Skin of body (tissue), 2 donors: ENCODE results near the gene CDT1. TPM values are rescaled to one million over a fixed set of nuclear protein-coding genes. Genes with fewer than 3 reads are reported as not detected.
A peak's percentile ranks its signal among the peaks of the same experiment; 100 is the strongest.

Source experiments
- DNase-seq: peaks from one replicate; lab custom pipeline; 2025; lab: John Stamatoyannopoulos, UW
- total RNA-seq: library from RNA; depleted of rRNA; stranded (reverse); fragments of >200 nt; gene quantifications from one replicate; pipeline ENCODE4 v1.2.3, GENCODE V29; 2014

The CDT1 gene
- 7.9 TPM for total RNA-seq

DNA sequence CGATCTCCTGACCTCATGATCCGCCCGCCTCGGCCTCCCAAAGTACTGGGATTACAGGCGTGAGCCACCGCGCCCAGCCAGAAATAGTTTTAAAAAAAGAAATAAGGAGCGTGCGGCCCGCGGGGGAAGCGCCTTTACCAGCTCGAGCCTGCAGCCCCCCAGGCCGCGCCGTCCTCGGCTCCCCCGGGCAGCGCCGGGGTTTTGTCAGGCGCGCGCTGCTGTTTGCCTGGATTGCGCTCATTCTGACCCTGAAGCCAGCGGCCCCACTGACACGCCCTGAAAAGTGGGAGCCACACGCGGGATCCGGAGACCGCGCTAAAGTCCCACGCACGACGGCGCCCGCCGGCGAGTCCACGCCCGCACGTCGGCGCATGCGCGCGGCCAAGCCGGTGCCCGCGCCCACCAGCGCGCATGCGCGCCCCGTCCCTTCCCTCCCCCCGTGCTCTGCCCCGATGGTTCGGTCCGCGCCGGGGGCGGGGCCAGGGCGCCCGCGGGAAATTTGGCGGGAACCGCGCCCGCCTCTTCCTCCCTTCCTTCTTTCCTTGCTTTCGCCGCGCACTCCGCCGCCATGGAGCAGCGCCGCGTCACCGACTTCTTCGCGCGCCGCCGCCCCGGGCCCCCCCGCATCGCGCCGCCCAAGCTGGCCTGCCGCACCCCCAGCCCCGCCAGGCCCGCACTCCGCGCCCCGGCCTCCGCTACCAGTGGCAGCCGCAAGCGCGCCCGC lies at the start of gene CDT1:
TSS of gene CDT1 (plus strand) at position 526 of the 724 bp plus-strand sequence. CDS start at position 569, 43 bp downstream.
- DNase-seq, result peak; percentile 84

DNA sequence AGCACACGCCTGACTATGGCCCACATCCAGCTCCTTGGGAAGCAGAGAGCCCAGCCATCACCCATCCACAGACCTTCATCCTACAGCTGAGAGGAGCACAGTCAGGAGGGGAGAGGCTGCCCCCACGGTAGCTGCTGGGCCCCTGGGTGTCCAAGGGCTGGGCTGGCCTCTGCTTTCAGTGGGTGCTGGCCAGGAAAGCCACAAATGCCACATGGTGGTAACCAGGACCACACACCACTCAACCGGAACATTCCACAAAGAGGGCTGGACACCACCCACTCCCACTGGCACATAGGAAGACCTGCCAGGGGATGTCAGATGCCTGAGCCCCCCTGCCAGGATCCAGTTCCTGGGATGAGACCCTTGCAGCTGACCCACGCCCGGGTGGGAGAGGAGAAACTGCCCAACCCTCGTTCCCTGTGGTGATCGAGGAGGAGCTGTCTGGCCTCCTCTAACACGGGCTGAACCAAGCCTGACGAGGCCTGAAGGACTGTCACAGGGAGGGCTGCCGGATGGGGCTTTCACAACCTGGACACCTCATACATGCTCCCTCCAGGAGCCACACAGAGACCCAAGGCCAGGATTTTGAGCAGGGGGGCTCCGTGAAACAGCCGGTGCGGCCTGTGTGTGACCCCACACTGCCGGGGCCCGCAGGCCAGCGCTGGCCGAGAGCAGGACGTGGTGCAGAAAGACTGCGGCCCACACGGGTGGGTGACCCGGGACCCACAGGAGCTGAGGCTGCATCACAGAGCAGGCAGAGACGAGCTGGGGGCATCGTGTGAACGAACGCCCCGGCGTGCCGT lies 49.3 kb upstream of the CDT1 start:
- DNase-seq, result no peak

DNA sequence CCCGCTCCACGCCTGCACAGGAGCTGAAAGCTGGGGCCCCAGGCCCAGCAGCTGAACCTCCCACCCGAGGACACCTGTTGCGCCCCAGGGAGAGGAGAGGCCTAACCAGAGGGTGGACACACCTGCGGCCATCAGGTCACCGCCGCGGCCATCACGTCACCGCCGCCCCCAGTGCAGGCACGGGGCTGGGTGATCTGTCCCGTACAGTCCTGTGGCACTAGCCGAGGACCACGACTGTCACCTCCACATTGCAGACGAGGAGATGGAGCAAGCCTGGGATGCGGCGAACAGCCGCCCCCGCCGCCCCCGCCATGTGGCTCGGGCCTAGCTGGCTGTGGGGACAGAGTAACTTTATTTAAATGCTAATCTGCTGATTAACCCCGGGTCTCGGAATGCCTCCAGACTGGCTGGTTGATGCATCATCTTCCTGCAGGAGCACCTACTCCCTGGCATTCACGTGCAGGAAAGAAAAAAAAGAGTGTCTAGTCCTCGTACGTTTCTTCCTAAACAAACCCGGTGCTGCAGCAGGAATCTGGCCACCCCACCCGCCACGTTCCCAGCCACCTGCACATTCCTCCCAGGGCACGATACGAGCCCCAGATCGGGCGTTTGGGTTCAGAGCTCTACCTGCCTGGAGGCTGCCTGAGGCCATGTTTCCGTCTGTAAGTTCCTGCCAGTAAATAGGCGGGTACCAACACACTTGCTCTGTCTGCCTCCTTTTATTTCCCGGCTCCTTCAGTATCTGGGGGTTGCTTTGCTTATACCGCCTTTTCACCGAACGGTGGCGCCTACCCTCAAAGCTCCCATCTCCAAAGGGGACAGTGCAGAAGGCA lies 48.5 kb upstream of the CDT1 start:
- DNase-seq, result no peak

DNA sequence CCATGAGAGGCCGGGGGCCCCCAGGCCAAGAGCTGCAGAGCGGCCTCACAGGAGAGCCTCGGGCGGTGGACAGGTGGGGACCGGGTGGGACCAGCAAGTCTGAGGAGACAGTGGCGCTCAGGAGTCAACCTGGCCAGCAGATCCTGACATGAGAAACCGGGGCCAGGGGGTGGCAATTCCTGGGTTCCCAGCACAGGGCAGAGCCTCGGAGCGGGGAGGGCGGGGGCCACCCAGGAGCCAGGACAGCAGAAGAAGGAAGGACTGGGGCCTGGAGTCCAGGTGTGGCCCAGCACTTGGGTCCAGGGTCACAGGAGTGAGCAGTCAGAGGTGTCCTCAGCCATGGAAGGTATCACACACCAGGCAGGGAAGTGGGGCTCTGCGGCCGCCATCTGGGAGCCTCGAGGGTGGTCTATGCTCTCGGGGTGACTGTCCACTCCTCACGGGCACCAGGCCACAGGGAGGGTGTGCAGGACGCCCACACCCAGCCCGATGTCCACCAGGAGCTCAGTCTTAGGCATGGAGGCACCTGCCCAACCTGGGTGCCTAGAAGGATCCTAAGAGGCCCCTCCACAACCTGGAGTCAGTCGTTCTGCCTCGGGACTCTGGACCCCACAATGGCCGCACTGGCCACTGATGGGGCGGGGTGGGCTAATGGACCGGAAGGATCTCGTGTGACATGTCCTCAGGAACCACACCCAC lies 47.7 kb upstream of the CDT1 start:
- no peak for DNase-seq

DNA sequence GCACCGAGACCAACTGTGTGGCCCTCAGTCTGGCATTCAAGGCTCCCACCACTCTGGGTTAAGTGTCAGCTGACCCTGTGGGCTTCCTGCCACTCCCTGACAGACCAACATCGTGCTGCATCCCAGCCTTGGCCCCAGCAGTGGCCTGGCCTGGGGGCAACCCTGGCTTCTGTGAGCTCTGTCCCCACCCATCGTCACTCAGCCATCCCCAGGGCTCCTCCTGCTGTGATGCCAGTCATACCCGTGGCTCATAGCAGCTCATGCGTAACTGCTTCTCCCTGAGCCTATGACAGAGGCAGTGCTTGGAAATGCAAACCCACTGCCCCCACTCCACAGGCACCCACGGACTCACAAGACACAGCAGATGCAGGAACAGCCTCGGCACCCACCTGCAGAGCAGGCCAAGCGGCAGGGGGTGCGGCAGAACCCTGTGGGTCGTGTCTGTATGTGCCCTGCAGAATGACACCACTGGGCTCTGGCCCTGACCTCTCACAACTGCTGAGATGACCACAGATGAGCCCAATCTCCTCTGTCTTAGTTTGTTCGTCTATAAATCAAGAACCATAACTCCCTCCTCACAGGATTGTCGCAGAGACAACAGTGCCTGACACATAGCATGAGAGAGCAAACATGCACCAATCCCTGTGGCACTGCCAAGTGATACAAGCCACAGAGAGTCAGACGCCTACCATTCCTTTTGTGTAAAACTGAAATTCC lies 45.2 kb upstream of the CDT1 start:
- no peak for DNase-seq

DNA sequence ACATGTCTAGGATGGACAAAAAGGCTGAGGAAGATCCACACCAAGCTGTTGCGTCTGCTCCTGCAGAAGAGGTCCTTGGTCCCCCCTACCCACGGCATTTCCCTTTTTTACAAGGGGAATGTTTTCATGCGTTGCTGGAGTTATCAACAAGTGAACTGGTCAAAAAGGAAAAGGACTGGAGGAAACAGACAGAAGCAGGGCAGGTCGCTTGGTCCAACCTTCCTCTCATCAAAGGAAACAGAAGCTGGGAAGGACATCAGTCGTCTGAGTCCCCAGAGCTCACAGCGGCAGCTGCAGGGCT lies 44.7 kb upstream of the CDT1 start:
- DNase-seq, result no peak

DNA sequence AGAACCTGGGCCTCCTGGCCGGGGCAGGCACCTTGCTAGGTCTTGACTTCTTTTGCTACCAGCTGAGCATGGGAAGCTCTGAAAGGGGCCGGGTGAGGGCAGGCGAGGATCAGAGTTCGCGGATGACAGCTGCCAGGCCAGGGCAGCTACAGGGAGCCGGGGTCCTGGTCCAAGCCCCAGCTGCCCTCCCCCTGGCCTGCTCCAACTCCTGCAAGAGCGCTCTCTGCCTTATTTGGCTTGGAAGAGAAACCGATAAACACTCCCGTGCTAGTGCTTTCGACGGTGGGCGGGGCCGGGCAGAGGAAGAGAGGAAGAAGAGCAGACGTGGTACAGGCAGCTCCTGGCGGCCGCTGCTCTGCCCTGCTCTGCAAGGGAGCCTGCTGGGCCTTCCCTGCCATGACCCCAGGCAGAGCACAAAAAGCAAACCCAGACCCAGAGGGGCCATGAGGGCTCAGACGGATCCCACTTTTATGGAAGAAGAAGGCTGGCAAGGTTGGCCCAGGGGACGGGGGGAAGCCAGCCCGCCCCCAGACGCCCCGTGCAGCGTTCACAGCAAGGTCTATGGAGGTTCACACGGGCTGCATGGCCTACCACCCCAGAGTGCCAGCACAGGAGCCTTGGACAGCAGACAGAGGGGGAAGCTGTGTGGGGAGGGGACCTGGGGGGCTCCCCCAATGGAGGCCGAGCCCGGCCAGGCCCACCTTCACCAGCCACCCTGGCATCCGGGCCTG lies 44.2 kb upstream of the CDT1 start:
- DNase-seq, result no peak

DNA sequence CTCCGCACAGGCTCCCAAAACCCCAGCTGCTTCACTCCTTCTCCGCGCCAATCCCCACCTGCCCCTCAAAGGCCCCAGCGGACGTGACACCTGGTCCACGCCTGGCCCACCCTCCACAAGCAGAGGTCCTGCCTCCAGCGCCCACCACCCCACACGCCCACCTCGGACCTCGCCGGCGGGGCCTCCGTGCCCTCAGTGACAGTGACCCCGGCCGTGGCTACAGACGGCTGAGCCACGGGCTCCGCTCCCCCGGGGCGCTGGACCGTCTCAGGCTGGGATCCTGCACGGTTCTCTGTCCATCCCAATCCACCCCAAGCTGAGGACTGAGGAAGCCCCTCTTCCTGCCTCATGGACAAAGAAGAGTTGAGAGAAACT lies 43.6 kb upstream of the CDT1 start:
- no peak for DNase-seq

DNA sequence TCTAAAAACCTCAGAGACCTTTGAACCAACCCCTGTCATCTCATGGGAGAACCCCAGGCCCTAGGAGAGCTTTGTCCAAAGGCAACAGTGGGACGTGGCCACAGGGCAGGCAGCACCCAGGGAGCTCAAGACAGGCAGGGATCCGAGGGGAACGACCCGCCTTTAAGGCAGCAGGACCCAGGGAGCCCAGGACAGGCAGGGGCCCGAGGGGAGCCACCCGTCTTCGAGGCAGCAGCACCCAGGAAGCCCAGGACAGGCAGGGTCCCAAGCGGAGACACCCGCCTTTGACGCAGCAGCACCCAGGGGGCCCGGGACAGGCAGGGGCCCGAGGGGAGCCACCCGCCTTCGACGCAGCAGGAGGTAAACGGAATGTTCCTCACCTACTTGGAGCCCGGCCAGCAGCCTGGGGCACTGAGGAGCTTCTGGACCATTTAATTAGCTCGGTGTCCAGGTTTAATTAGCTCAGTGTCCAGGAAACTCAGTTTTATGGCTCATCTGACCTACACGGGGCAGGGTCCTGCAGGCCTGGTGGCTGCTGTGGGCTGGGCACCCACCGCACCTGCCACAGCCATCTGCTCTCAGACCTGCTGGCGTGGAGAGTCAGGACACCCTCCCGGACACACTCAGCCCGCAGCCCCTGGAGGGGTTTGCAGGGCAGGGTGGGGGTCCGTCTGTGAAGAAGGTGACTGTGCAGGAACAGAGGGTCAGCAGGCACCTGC lies 43.0 kb upstream of the CDT1 start:
- DNase-seq, result no peak

DNA sequence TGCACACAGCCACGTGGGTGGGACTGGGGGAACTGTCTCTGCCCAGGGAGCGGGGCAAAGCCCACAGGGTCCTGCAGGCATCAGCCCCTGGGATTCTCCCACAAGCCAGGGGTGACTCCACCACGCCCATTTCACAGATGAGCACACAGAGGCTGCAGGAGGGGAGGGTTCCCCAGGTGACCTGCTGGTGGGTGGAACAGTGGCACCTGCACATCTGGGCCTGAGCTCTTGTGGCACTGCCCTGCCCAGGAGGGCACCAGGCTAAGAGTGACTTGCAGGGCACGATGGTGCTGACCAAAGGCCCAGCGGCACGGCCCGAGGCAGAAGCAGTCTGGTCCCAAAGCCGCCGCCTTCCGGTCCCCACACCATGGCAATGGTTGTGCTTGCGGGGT lies 42.5 kb upstream of the CDT1 start:
- DNase-seq, result no peak

DNA sequence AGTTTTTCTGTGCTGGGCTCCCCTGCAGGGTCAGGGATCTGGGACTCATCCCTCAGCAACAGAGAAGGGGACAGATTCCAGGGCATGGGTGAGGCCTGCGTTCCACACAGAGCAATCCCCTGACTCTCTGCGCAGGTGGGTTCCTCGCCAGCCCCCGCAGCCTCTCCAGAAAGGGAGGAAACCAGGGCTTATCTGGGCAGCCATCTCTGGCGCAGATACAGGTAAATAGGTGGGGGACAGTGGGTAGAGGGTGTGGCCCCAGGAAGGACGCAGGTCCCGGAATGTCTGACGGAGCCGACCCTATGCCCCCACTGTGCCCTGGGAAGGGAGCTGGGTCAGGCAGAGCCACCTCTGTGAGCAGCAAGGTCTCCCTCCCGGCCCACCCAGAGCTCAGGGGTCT lies 41.8 kb upstream of the CDT1 start:
- DNase-seq, result no peak

DNA sequence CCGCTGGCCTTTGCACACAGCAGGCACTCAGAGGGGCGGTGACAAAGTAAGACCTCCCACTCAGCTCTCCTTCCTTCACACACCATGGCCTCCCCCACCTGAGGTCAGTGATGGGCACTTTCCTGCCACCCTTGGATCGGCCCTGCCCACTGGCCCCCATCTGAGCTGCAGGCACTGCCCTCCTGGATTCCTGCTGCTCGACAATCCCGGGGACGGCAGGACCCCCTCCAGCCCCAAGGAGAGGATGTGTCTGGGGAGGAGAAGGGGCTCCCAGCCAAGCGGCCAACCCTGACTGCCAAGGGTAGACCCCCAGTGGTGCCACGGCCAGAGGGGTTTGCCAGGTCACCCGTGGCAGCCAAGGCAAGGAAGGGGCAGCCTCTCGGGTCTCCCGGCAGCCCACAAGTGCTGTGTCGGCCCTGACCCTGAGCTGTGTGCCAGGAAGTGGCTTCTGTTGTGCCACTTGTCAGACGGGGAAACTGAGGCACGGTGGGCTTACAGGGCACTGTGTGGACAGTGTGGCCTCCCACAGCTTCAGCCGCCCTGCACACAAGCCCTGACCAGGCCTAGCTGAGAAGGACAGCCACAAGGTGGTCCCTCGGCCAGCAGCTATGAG lies 41.2 kb upstream of the CDT1 start:
- no peak for DNase-seq

DNA sequence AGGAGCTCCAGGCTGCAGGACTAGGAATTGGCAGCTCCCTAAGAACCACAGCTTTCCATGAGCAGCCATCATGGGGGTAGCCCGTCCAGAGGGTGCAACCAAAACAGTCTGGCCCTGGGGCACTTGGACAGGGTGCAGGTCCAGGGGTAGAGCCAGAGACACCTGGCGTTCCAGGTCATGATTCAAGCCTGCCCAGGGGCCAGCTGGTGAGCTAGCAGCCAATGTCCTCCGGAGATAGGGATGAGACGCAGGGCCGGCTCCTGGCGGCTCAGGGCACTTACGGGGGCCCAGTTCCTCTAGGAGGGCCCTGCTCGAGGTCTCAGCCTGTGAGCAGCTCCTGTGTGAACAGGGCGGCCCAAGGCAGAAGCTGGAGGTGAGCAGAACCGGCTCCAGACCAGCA lies 40.6 kb upstream of the CDT1 start:
- DNase-seq, result no peak

DNA sequence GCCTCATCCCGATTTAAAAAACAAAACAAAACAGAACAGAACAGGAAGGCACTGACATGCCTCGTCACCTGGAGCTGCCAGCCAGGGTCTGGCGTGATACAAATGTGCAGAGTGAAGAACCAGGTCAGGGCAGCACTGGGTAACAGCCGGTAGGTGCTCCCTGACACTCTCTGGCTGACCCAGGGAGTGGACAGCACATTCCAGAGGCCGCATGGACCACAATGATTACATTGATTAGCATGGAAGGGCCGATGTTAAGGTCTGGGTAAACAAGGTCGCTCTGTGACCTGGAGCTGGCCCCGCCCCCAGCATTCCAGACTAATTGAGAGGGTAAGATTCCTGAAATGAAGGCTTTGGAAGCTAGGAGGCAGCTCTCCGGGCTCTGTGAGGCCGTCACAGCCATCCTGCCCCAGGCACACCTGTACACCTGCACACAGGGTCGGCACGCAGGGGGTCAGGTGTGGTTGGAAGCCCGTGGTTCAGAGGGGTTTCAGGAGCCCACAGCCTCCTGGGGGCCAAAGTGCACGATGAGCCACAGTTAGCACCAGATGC lies 40.0 kb upstream of the CDT1 start:
- DNase-seq, result no peak

DNA sequence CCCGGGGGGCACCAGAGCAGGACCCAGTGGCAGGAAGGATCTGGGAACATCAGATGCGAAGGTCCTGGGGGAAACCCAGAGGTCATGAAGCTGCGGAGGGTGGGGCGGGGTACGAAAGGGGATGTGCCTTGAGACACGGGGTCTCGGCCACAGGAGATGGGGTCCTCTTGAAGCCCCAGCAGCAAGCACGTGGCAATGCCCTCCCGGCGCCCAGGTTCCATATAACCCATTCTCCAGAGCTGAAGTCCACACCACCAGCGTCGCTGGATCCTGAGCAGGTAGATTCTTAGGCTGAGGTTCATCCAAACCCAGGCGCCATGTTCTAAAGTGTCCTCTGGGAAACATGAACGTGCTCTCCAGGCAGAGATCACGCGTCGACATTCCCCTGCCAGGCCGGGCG lies 39.5 kb upstream of the CDT1 start:
- no peak for DNase-seq

DNA sequence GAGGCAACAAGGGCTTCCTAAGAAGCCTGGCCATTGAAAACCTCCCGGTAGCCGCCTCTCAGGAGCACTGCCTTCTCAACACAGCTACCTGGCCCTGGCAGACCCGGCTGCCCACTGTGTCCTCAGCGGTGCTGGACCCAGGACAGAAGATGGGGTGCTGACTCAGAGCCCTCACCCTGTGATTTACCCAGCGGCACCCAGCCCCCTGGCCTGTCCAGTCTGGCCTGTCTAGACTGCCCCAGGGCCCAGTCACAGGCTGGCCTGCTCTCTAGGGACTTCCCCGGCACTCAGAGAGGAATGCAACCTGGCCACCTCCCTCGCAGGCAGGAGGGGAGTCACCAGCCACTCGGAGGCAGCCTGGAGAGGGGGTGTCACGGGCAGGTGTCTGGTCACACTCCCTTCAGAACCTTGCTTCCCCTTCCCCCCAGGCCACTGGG lies 38.7 kb upstream of the CDT1 start:
- DNase-seq, result no peak

DNA sequence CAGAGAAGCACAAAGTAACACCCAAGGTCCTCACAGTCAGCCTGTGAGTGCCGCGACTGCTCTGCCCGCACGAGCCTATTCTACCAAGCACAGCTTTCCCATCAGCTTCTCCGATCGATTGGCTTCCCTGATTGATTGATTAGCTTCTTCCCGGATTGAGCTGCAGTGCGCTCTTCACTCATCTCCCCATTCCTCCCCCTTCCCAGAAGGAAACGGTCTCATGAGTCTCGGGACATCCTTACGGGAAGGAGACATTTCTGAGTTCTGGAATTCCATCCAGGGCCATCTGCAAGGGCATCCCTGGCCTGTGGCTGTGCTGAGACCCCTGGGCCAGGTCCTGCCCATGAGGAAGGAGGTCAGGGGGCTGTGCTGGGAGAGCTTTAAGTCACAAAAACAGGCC lies 36.6 kb upstream of the CDT1 start:
- no peak for DNase-seq

DNA sequence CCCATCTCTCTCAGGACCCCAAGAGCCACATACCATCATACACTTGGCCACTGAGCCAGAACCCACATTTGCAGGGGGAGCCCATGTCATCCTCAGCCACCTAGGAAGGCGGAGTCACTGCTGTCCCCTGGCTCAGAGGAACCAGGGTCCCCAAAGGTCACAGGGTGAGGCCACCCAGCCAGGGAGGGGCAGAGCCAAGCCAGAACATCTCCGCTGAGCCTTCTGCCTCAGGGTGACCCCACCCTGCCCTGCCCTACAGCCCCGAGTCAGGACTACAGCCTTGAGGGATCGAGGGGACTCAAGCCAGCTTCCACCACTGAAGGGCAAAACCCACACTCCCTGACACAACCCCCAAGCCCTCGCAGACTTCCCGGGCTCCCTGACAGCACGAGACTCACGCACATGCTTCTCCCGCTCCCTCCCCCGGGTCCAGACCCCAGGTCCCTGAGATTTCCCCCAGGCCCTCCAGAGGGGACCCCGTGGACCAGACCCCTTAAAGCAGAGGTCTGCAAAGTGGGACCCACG lies 36.0 kb upstream of the CDT1 start:
- no peak for DNase-seq
